Liver (tissue), 9 donors: ENCODE results near the gene CDHR2. TPM values are rescaled to one million over a fixed set of nuclear protein-coding genes. Genes with fewer than 3 reads are reported as not detected.

ENCODE experiments used
- DNase-seq: peaks from one replicate; pipeline ENCODE4 v3.0.0-alpha.2; 2017; ENCODE audit warnings: low spot score
- H3K27ac ChIP-seq, 2 donors: one replicate each; pipeline ENCODE4 v1.7.0; 2013; ENCODE audit warnings: inconsistent platforms in 2 of 2, low read length in 2 of 2, control low read depth in 1 of 2, low read depth in 1 of 2, mild to moderate bottlenecking in 1 of 2
- H3K27me3 ChIP-seq, 4 donors: one replicate each; pipeline versions ENCODE4 v1.6.1 to v1.7.0; 2013; ENCODE audit warnings: low read length in 3 of 4, inconsistent platforms in 1 of 4, mild to moderate bottlenecking in 1 of 4, moderate library complexity in 1 of 4; ENCODE audit not compliant: control insufficient read depth in 4 of 4, insufficient read depth in 4 of 4
- H3K36me3 ChIP-seq, 4 donors: one replicate each; pipeline versions ENCODE4 v1.6.1 to v1.7.0; 2013; ENCODE audit warnings: low read length in 3 of 4, mild to moderate bottlenecking in 3 of 4, low read depth in 1 of 4, moderate library complexity in 1 of 4; ENCODE audit not compliant: control insufficient read depth in 4 of 4, insufficient read depth in 3 of 4
- H3K4me1 ChIP-seq, 4 donors: one replicate each; pipeline versions ENCODE4 v1.6.1 to v1.7.0; 2013; ENCODE audit warnings: low read length in 3 of 4, mild to moderate bottlenecking in 3 of 4, moderate library complexity in 1 of 4; ENCODE audit not compliant: control insufficient read depth in 4 of 4, insufficient read depth in 4 of 4
- H3K4me3 ChIP-seq, 3 donors: one replicate each; pipeline versions ENCODE4 v1.6.1 to v1.7.0; 2013; ENCODE audit warnings: low read length in 3 of 3, control low read depth in 1 of 3, low read depth in 1 of 3, mild to moderate bottlenecking in 1 of 3
- H3K9ac ChIP-seq, 2 donors: one replicate each; pipeline ENCODE4 v1.7.0; 2013; ENCODE audit warnings: low read length in 2 of 2, mild to moderate bottlenecking in 2 of 2, moderate library complexity in 2 of 2, control low read depth in 1 of 2, low read depth in 1 of 2
- H3K9me3 ChIP-seq, 4 donors: one replicate each; pipeline versions ENCODE4 v1.6.1 to v1.7.0; 2013; ENCODE audit warnings: low read length in 3 of 4; ENCODE audit not compliant: control insufficient read depth in 4 of 4
- EGR1 ChIP-seq, 2 donors: IDR thresholded peaks; 2 replicates each; pipeline ENCODE4 v1.6.1; 2016 to 2018; ENCODE audit warnings: antibody characterized with exemption in 2 of 2, low read depth in 2 of 2
- FOXA2 ChIP-seq: IDR thresholded peaks from 2 replicates; pipeline ENCODE4 v1.6.1; 2016; ENCODE audit warnings: antibody characterized with exemption
- GABPA ChIP-seq, 2 donors: IDR thresholded peaks in 1 of 2; conservative IDR thresholded peaks in 1 of 2; 2 replicates each; pipeline ENCODE4 v1.6.1; 2016; ENCODE audit warnings: antibody characterized with exemption in 2 of 2, mild to moderate bottlenecking in 1 of 2, moderate library complexity in 1 of 2
- HNF4A ChIP-seq, 2 donors: conservative IDR thresholded peaks; 2 replicates each; pipeline ENCODE4 v1.6.1; 2016; ENCODE audit warnings: antibody characterized with exemption in 2 of 2, mild to moderate bottlenecking in 2 of 2
- HNF4G ChIP-seq: IDR thresholded peaks from 2 replicates; pipeline ENCODE4 v1.6.1; 2016; ENCODE audit warnings: antibody characterized with exemption
- JUND ChIP-seq, 2 donors: IDR thresholded peaks; 2 replicates each; pipeline ENCODE4 v1.6.1; 2016; ENCODE audit warnings: antibody characterized with exemption in 2 of 2
- NR2F2 ChIP-seq: IDR thresholded peaks from 2 replicates; pipeline ENCODE4 v1.6.1; 2016; ENCODE audit warnings: antibody characterized with exemption
- RAD21 ChIP-seq, 2 donors: IDR thresholded peaks; 2 replicates each; pipeline ENCODE4 v1.6.1; 2016; ENCODE audit warnings: antibody characterized with exemption in 2 of 2, mild to moderate bottlenecking in 2 of 2
- RXRA ChIP-seq, 2 donors: IDR thresholded peaks; 2 replicates each; pipeline ENCODE4 v1.6.1; 2017 to 2018; ENCODE audit warnings: antibody characterized with exemption in 2 of 2, mild to moderate bottlenecking in 1 of 2
- SP1 ChIP-seq: IDR thresholded peaks from 2 replicates; pipeline ENCODE4 v1.6.1; 2018; ENCODE audit warnings: antibody characterized with exemption, mild to moderate bottlenecking
- TAF1 ChIP-seq: conservative IDR thresholded peaks from 2 replicates; pipeline ENCODE4 v1.6.1; 2016; ENCODE audit warnings: antibody characterized with exemption, mild to moderate bottlenecking
- YY1 ChIP-seq: IDR thresholded peaks from 2 replicates; pipeline ENCODE4 v1.6.1; 2016; ENCODE audit warnings: antibody characterized with exemption, mild to moderate bottlenecking
- WGBS: extraction: QIAGEN DNeasy Blood & Tissue Kit; methylation state at CpG from one replicate; pipeline ENCODE4 v1.1.7; 2013; 5-methylcytosine and 5-hydroxymethylcytosine counted together
- polyA plus RNA-seq, 2 donors: library from polyadenylated mRNA; stranded (reverse) in 1 of 2; unstranded in 1 of 2; fragments of 200-250 nt in 1 of 2; fragments of >200 nt in 1 of 2; fragmentation: Nextera tagmentation in 1 of 2; extraction: Ambion mirVana in 1 of 2; gene quantifications; one replicate each; pipeline versions ENCODE4 v1.2.1 to v1.2.3, GENCODE V29; 2013 to 2015
- total RNA-seq, 2 donors: library from RNA; depleted of rRNA; stranded (reverse); fragments of >200 nt; gene quantifications; one replicate each; pipeline ENCODE4 v1.2.3, GENCODE V29; 2014
- TF ChIP-seq, protein P1 (sequence below): IDR thresholded peaks from 2 replicates; pipeline ENCODE4 v1.6.1; 2016; ENCODE audit warnings: antibody characterized with exemption
- TF ChIP-seq, protein P2 (sequence below): IDR thresholded peaks from 2 replicates; pipeline ENCODE4 v1.6.1; 2016; ENCODE audit warnings: antibody characterized with exemption
- TF ChIP-seq, protein P3 (sequence below): IDR thresholded peaks from 2 replicates; pipeline ENCODE4 v1.6.1; 2016; ENCODE audit warnings: antibody characterized with exemption, mild to moderate bottlenecking
- TF ChIP-seq, protein P4 (sequence below): fragments of 150-350 bp; IDR thresholded peaks from 2 replicates; pipeline ENCODE4 v1.5.1; 2017; ENCODE audit warnings: improper control_type of control experiment, low read depth, low read length; ENCODE audit not compliant: missing input control
- TF ChIP-seq, protein P5 (sequence below): IDR thresholded peaks from 2 replicates; pipeline ENCODE4 v1.6.1; 2016; ENCODE audit warnings: antibody characterized with exemption
- donor health status: healthy.
- donor health status: healthy.
- donor health status: healthy.
- donor health status: healthy.
- donor health status: healthy.

The CDHR2 gene
- total and polyA plus RNA-seq, 4 donors: 8.8 to 23.8 (median 16.6) TPM

DNA sequence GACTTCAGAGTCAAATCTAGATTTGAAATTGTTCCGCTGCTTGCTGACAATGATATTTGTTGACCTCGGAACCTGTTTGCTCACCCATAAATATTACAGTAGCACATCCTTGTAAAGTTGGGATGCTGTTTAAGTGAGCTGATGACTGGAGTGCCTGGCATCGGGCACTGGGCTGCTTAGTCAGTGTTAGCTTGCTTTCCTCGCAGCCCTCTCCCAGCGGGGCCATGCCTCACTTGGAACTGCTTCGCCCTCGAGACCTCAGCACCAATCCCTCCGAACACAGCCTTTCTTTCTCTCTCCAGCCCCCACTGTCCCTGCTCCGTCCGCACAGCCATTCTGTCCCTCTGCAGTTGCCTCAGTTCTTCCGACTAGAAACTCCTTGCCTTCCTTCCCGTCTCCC is 35.4 kb upstream of the CDHR2 start:
- Histone ChIP-seq H3K27ac (no peak overlapping the region), H3K9ac (no peak overlapping the region), H3K4me3 (no peak overlapping the region), H3K36me3 (peaks cover 4 to 12% (median 5%) of the 10 kb centered on the region in 4 donors), H3K4me1 (no peaks in the 10 kb centered on the region), H3K27me3 (no peaks in the 10 kb centered on the region), H3K9me3 (no peaks in the 10 kb centered on the region)
- 85% methylated on average over 12 of the region's 12 CpGs for WGBS
- no peak for DNase-seq
- TF ChIP-seq JUND (IDR thresholded peaks at IDR 0.05) (no peak), RXRA (IDR thresholded peaks at IDR 0.05) (no peak), YY1 (no peak), NR2F2 (no peak), SP1 (no peak), HNF4G (no peak), HNF4A (conservative IDR thresholded peaks at IDR 0.05) (no peak), EGR1 (IDR thresholded peaks at IDR 0.05; ENCODE audit: low read depth in 2 of 2) (no peak), FOXA2 (no peak), GABPA (IDR thresholded peaks at IDR 0.05 in 1 of 2, conservative IDR thresholded peaks at IDR 0.05 in 1 of 2) (no peak), RAD21 (IDR thresholded peaks at IDR 0.05) (no peak), TAF1 (no peak)
- TF ChIP-seq, protein P1, sequence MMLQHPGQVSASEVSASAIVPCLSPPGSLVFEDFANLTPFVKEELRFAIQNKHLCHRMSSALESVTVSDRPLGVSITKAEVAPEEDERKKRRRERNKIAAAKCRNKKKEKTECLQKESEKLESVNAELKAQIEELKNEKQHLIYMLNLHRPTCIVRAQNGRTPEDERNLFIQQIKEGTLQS: no peak
- TF ChIP-seq, protein P2, sequence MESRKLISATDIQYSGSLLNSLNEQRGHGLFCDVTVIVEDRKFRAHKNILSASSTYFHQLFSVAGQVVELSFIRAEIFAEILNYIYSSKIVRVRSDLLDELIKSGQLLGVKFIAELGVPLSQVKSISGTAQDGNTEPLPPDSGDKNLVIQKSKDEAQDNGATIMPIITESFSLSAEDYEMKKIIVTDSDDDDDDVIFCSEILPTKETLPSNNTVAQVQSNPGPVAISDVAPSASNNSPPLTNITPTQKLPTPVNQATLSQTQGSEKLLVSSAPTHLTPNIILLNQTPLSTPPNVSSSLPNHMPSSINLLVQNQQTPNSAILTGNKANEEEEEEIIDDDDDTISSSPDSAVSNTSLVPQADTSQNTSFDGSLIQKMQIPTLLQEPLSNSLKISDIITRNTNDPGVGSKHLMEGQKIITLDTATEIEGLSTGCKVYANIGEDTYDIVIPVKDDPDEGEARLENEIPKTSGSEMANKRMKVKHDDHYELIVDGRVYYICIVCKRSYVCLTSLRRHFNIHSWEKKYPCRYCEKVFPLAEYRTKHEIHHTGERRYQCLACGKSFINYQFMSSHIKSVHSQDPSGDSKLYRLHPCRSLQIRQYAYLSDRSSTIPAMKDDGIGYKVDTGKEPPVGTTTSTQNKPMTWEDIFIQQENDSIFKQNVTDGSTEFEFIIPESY: no peak
- TF ChIP-seq, protein P3, sequence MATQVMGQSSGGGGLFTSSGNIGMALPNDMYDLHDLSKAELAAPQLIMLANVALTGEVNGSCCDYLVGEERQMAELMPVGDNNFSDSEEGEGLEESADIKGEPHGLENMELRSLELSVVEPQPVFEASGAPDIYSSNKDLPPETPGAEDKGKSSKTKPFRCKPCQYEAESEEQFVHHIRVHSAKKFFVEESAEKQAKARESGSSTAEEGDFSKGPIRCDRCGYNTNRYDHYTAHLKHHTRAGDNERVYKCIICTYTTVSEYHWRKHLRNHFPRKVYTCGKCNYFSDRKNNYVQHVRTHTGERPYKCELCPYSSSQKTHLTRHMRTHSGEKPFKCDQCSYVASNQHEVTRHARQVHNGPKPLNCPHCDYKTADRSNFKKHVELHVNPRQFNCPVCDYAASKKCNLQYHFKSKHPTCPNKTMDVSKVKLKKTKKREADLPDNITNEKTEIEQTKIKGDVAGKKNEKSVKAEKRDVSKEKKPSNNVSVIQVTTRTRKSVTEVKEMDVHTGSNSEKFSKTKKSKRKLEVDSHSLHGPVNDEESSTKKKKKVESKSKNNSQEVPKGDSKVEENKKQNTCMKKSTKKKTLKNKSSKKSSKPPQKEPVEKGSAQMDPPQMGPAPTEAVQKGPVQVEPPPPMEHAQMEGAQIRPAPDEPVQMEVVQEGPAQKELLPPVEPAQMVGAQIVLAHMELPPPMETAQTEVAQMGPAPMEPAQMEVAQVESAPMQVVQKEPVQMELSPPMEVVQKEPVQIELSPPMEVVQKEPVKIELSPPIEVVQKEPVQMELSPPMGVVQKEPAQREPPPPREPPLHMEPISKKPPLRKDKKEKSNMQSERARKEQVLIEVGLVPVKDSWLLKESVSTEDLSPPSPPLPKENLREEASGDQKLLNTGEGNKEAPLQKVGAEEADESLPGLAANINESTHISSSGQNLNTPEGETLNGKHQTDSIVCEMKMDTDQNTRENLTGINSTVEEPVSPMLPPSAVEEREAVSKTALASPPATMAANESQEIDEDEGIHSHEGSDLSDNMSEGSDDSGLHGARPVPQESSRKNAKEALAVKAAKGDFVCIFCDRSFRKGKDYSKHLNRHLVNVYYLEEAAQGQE: no peak
- TF ChIP-seq, protein P4, sequence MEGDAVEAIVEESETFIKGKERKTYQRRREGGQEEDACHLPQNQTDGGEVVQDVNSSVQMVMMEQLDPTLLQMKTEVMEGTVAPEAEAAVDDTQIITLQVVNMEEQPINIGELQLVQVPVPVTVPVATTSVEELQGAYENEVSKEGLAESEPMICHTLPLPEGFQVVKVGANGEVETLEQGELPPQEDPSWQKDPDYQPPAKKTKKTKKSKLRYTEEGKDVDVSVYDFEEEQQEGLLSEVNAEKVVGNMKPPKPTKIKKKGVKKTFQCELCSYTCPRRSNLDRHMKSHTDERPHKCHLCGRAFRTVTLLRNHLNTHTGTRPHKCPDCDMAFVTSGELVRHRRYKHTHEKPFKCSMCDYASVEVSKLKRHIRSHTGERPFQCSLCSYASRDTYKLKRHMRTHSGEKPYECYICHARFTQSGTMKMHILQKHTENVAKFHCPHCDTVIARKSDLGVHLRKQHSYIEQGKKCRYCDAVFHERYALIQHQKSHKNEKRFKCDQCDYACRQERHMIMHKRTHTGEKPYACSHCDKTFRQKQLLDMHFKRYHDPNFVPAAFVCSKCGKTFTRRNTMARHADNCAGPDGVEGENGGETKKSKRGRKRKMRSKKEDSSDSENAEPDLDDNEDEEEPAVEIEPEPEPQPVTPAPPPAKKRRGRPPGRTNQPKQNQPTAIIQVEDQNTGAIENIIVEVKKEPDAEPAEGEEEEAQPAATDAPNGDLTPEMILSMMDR: no peak

DNA sequence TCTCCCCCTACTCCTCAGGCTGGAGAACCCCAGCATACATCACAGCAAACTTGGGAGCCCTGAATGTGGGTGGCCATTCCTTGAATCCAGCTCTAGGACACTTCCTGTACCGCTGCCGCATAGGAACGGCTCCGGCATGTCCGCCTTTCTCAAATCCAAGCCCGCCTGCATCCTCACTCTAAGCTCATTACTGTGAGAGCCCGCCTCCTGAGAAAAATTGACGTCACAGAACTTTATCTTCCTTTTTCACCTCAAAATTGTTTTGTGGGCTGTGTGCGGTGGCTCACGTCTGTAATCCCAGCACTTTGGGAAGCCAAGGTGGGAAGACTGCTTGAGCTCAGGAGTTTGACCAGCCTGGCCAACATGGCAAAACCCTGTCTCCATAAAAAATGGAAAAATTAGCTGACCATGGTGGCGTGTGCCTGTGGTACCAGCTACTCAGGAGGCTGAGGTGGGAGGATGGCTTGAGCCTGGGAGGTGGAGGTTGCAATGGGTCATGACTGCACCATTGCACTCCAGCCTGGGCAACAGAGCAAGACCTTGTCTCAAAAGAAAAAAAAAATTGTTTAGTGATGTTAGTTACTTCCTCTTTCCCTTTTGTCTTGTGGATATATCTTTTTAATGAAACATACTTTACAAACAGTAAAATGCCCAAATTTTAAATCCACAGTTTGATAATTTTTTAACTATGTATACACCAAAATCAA is 34.7 kb upstream of the CDHR2 start:
- DNase-seq: no peak
- no peaks in the 10 kb centered on the region for H3K27me3 ChIP-seq
- TF ChIP-seq, protein P5, sequence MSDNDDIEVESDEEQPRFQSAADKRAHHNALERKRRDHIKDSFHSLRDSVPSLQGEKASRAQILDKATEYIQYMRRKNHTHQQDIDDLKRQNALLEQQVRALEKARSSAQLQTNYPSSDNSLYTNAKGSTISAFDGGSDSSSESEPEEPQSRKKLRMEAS: no peak
- TF ChIP-seq, protein P3: no peak
- TF ChIP-seq, protein P1: no peak
- TF ChIP-seq FOXA2: no peak
- TF ChIP-seq YY1: no peak
- TF ChIP-seq, protein P2: no peak
- TF ChIP-seq JUND (IDR thresholded peaks at IDR 0.05): no peak
- no peak overlapping the region for H3K9ac ChIP-seq
- H3K9me3 ChIP-seq: no peaks in the 10 kb centered on the region
- 89% methylated on average over 11 of the region's 11 CpGs for WGBS
- no peak overlapping the region for H3K4me3 ChIP-seq
- no peak overlapping the region for H3K27ac ChIP-seq
- no peaks in the 10 kb centered on the region for H3K4me1 ChIP-seq
- H3K36me3 ChIP-seq: peaks cover 0 to 7% (median 2%) of the 10 kb centered on the region in 4 donors
